PFSK-1 (cell line): ENCODE results near the gene CNPPD1.
A peak's percentile ranks its signal among the peaks of the same experiment; 100 is the strongest.

Experiments
- FOXP2 ChIP-seq: optimal IDR thresholded peaks from 2 replicates; pipeline ENCODE3; 2011; ENCODE audit warnings: borderline replicate concordance, control low read depth, inconsistent platforms; ENCODE audit not compliant: insufficient read depth; ENCODE audit errors: extremely low read length, extremely low read depth
- POLR2AphosphoS5 ChIP-seq: IDR thresholded peaks from 2 replicates; pipeline ENCODE4 v1.6.1; 2012; ENCODE audit warnings: low read depth, mild to moderate bottlenecking, control low read depth, low read length, moderate library complexity
- SIN3A ChIP-seq: IDR thresholded peaks from 2 replicates; pipeline ENCODE4 v1.6.1; 2012; ENCODE audit warnings: mild to moderate bottlenecking, low read length, moderate library complexity, borderline replicate concordance; ENCODE audit not compliant: insufficient read depth
- TAF1 ChIP-seq: IDR thresholded peaks from 2 replicates; pipeline ENCODE4 v1.6.1; 2012; ENCODE audit warnings: low read length, control low read depth, borderline replicate concordance; ENCODE audit not compliant: insufficient read depth
- TF ChIP-seq, protein P1 (sequence below), 2 experiments: IDR thresholded peaks; 2 replicates each; pipeline versions ENCODE4 v1.6.1 to v1.8.0; 2011 to 2012; ENCODE audit warnings: low read depth in 2 of 2, low read length in 2 of 2, control low read depth in 1 of 2, inconsistent platforms in 1 of 2, mild to moderate bottlenecking in 1 of 2, moderate library complexity in 1 of 2; ENCODE audit not compliant: insufficient read depth in 1 of 2

CNPPD1 gene

DNA sequence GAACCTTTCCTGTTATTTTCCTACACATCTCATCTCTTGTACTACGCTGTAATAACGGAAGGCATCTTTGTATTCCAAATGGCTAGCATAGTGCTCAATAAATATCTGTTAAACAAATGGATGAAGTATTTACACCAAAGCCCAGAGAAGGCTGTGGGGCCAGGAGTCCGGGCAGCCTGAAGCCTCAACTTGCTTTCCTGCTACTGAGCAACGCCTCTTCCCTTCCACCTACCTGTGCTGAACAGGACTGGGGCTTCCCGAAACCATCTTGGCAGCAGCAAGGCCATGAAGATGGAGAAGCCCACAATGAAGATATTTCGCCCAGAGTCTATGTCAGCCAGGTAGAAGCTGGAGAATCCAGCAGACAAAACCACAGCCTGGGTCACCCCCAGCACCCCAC, 13.6 kb downstream of the CNPPD1 start:
- TF ChIP-seq TAF1: no peak
- no peak for TF ChIP-seq FOXP2

DNA sequence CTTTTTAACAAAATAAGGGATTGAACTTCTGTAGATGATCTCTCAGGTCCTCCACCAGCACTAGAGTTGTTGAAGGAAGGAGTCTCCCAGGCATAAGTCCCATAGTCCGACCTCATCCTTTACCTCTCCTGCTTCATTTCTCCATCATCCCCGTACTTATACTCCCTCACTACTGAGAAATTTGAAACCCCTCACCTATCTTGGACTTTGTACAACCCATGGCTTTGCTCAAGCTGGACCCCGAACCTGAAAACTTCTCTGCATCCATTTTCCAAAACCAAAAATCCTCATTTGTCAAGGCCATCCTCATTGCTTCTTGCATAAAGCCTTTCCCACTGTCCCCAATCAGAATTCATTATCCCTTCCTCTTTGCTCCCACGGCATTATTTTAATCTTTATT, 15.6 kb downstream of the CNPPD1 start:
- no peak for TF ChIP-seq POLR2AphosphoS5
- TF ChIP-seq TAF1: no peak
- TF ChIP-seq SIN3A: no peak
- TF ChIP-seq, protein P1, sequence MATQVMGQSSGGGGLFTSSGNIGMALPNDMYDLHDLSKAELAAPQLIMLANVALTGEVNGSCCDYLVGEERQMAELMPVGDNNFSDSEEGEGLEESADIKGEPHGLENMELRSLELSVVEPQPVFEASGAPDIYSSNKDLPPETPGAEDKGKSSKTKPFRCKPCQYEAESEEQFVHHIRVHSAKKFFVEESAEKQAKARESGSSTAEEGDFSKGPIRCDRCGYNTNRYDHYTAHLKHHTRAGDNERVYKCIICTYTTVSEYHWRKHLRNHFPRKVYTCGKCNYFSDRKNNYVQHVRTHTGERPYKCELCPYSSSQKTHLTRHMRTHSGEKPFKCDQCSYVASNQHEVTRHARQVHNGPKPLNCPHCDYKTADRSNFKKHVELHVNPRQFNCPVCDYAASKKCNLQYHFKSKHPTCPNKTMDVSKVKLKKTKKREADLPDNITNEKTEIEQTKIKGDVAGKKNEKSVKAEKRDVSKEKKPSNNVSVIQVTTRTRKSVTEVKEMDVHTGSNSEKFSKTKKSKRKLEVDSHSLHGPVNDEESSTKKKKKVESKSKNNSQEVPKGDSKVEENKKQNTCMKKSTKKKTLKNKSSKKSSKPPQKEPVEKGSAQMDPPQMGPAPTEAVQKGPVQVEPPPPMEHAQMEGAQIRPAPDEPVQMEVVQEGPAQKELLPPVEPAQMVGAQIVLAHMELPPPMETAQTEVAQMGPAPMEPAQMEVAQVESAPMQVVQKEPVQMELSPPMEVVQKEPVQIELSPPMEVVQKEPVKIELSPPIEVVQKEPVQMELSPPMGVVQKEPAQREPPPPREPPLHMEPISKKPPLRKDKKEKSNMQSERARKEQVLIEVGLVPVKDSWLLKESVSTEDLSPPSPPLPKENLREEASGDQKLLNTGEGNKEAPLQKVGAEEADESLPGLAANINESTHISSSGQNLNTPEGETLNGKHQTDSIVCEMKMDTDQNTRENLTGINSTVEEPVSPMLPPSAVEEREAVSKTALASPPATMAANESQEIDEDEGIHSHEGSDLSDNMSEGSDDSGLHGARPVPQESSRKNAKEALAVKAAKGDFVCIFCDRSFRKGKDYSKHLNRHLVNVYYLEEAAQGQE (IDR thresholded peaks at IDR 0.05; ENCODE audit: insufficient read depth in 1 of 2, low read depth in 2 of 2, low read length in 2 of 2): no peak
- no peak for TF ChIP-seq FOXP2

DNA sequence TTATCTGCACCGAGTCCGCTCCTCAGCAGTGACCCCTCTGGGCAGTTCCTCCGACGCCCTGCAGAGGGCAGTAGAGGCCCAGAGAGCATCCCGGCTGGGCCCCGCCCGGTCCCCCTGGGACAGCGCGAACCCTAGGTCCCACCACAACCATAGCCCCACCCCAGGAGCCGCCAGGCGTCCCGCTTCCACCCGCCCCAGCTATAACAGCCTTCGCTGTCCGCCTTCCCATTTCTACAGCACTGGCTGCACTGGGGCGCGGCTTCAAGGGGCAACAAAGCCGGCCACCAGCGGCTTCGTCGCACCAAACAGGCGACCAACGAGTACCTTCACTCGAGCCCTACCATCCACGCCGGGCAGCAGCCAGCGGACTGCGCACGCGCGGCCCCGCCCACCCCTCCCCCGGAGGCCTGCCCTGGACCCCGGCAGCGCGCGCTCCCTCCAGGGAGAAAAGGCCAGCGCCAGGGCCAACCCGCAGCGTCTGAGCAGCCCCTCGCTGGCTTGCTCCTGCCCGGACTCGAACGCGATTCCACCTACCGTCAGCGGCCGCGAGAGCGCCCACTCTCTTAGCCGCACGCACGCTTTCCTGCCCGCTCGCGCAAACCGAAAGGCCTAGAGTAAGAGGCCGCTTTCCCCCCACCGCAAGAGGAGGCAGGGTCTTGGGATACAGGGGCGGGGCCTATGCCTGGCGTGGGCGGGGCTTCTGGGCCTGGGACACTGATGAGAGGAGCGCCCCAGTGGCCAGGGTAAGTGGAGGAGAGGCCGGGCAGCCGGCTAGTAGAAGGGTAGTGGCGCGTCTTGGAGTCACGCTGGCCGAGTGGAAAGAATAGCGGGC, 16.3 kb downstream of the CNPPD1 start, which contains the start of gene NHEJ1:
NHEJ1 (minus strand) TSS at position 630 of the 832 bp plus-strand sequence. CDS start 2,453 bp downstream, outside the sequence.
- TF ChIP-seq SIN3A (peak; percentile 67; the same call in 1 of the 2 replicates), POLR2AphosphoS5 (peak; percentile 81), FOXP2 (no peak), TAF1 (no peak)
- TF ChIP-seq, protein P1 (IDR thresholded peaks at IDR 0.05; ENCODE audit: insufficient read depth in 1 of 2, low read depth in 2 of 2, low read length in 2 of 2): 0 out of 4 replicates have a peak, but pooled peaks of 1 of the 2 experiments have one; percentile 12

DNA sequence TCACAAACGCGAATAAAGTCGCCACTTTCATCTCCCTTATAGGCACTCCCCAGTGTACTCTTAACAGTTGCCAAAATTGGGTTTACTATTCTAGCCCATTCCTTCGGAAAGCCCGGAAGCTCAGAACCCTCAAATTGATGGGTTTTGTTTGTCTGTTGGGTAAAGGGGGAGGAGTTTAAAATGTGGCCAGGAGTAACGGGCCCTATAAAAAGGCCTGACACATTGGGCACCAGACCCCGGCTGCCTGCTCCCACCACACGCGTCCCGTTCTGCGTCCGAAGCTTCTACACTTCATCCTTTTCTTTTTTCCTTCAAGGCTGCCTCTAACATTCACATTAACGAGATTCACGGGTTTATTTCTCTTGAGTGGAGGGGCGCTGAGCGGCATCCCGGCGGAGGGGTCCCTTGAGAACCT, 16.9 kb downstream of the CNPPD1 start:
- no peak for TF ChIP-seq FOXP2
- TF ChIP-seq, protein P1 (IDR thresholded peaks at IDR 0.05; ENCODE audit: insufficient read depth in 1 of 2, low read depth in 2 of 2, low read length in 2 of 2): no peak
- no peak for TF ChIP-seq TAF1
- no peak for TF ChIP-seq SIN3A
- TF ChIP-seq POLR2AphosphoS5: no peak; the same call in 1 of the 2 replicates

DNA sequence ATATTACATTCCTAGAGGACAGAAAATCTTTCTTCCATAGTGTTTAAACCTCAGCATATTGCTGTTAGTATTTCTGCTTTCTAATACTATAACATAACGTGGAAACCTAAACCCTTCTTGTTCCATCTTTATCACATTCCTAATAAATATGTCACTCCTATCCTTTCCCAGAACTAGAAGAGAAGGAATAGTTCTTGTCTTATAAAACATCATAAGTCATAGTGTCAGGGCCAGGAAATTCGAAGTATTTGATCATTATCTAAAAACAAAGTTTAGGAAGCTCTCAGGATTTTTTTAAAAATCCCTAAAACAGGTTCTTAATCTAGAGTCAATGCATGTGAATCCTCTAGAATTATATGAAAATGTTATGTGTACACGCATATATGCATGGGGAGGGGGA, 18.1 kb downstream of the CNPPD1 start:
- no peak for TF ChIP-seq POLR2AphosphoS5
- no peak for TF ChIP-seq FOXP2
- no peak for TF ChIP-seq TAF1
- TF ChIP-seq, protein P1 (IDR thresholded peaks at IDR 0.05; ENCODE audit: insufficient read depth in 1 of 2, low read depth in 2 of 2, low read length in 2 of 2): no peak
- TF ChIP-seq SIN3A: no peak
